NT2/D1 (cell line): ENCODE results near the gene CCDC137.

Experiments used
- DNase-seq: peaks from one replicate; pipeline ENCODE4 v3.0.0-alpha.2; 2011; ENCODE audit warnings: low read depth, low spot score
- H3K27me3 ChIP-seq: 2 replicates; pipeline ENCODE4 v1.6.0; 2011; ENCODE audit warnings: mild to moderate bottlenecking; ENCODE audit not compliant: insufficient read length, insufficient read depth
- H3K36me3 ChIP-seq: 2 replicates; pipeline ENCODE4 v1.6.1; 2011; ENCODE audit warnings: mild to moderate bottlenecking, low read length, mixed read lengths; ENCODE audit not compliant: insufficient read depth, insufficient read length
- H3K4me1 ChIP-seq: 2 replicates; pipeline ENCODE4 v1.5.1; 2011; ENCODE audit not compliant: insufficient read depth, insufficient read length
- H3K4me3 ChIP-seq: 2 replicates; pipeline ENCODE4 v1.5.1; 2011; ENCODE audit warnings: low read depth; ENCODE audit not compliant: insufficient read length
- H3K9ac ChIP-seq: 2 replicates; pipeline ENCODE4 v1.6.0; 2011; ENCODE audit warnings: low read depth; ENCODE audit not compliant: insufficient read length
- H3K9me3 ChIP-seq: 2 replicates; pipeline ENCODE4 v1.5.1; 2011; ENCODE audit warnings: mild to moderate bottlenecking, low read length; ENCODE audit not compliant: insufficient read depth
- SUZ12 ChIP-seq: IDR thresholded peaks from 2 replicates; pipeline ENCODE4 v1.6.1; 2011; ENCODE audit not compliant: insufficient read length, insufficient read depth; ENCODE audit errors: extremely low read depth
- YY1 ChIP-seq: IDR thresholded peaks from 2 replicates; pipeline ENCODE4 v1.6.1; 2011; ENCODE audit not compliant: insufficient read length, insufficient read depth
- ZNF274 ChIP-seq: IDR thresholded peaks from 2 replicates; pipeline ENCODE4 v1.6.1; 2011; ENCODE audit warnings: mild to moderate bottlenecking, low read depth, low read length

Gene CCDC137

DNA sequence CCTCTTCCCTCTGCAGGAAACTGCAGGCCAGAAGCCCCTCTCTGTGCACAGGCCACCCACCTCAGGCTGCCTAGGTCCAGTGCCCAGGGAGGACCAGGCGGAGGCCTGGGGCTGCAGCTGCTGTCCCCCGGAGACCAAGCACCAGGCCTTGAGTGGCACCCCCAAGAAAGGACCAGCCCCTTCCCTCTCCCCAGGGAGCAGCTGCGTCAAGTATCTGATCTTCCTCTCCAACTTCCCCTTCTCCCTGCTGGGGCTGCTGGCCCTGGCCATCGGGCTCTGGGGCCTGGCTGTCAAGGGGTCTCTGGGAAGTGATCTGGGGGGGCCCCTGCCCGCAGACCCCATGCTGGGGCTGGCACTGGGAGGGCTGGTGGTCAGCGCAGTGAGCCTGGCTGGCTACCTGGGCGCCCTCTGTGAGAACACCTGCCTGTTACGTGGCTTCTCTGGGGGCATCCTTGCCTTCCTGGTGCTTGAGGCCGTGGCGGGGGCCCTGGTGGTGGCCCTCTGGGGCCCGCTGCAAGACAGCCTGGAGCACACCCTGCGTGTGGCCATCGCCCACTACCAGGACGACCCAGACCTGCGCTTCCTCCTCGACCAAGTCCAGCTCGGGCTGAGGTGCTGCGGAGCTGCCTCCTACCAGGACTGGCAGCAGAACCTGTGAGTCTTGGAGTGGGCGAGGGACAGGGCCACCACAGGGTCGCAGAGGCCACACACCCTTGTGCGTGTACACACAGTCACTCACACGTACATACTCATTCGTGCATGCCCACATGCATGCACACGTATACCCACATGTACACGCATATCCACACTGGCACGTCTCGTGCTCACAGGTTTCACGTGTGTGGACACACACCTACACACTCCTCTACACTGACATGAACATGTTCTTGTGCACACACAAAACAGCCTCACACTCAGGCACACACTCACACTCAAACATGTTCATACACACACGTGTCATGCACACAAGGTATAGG, 21.3 kb upstream of the CCDC137 start:
- Histone ChIP-seq H3K36me3 (no peaks in the 10 kb centered on the region), H3K27me3 (peaks cover 15% of the 10 kb centered on the region), H3K4me1 (peaks cover 20% of the 10 kb centered on the region), H3K4me3 (no peak overlapping the region), H3K9me3 (no peaks in the 10 kb centered on the region), H3K9ac (no peak overlapping the region)
- no peak for TF ChIP-seq SUZ12
- TF ChIP-seq YY1 = no peak
- no peak for TF ChIP-seq ZNF274
- DNase-seq = no peak

- TF ChIP-seq YY1 (no peak), SUZ12 (no peak), ZNF274 (no peak)
- no peak for DNase-seq
- H3K9me3 ChIP-seq = no peaks in the 10 kb centered on the region
- peak overlapping the region; percentile 53 for H3K9ac ChIP-seq
- H3K36me3 ChIP-seq = no peaks in the 10 kb centered on the region
- H3K4me1 ChIP-seq = peaks cover 35% of the 10 kb centered on the region
- peaks cover 15% of the 10 kb centered on the region for H3K27me3 ChIP-seq
- H3K4me3 ChIP-seq = no peak overlapping the region
These were observed 19.5 kb upstream of the CCDC137 start for GRCh38 chr17:81646869-81647600.

DNA sequence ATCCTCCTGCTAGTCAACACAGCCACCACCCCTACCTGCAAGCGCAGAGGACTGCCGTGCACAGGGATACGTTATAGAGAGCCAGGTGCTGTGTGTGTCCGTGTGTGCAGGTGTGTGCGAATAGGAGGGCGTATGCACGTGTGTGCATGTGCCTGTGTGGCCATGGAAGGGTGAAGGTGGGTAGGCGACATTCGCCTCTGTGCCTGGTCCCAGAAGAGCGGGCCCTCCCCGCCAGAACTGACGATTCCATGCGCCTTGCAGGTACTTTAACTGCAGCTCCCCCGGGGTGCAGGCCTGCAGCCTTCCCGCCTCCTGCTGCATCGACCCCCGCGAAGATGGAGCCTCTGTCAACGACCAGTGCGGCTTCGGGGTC, 18.9 kb upstream of the CCDC137 start:
- peak overlapping the region; percentile 27 for H3K4me3 ChIP-seq
- no peak for TF ChIP-seq ZNF274
- no peak for TF ChIP-seq YY1
- TF ChIP-seq SUZ12 = no peak
- no peak for DNase-seq
- peaks cover 15% of the 10 kb centered on the region for H3K27me3 ChIP-seq
- H3K9ac ChIP-seq = peak overlapping the region; percentile 53
- H3K4me1 ChIP-seq = peaks cover 30% of the 10 kb centered on the region
- no peaks in the 10 kb centered on the region for H3K36me3 ChIP-seq
- no peaks in the 10 kb centered on the region for H3K9me3 ChIP-seq

DNA sequence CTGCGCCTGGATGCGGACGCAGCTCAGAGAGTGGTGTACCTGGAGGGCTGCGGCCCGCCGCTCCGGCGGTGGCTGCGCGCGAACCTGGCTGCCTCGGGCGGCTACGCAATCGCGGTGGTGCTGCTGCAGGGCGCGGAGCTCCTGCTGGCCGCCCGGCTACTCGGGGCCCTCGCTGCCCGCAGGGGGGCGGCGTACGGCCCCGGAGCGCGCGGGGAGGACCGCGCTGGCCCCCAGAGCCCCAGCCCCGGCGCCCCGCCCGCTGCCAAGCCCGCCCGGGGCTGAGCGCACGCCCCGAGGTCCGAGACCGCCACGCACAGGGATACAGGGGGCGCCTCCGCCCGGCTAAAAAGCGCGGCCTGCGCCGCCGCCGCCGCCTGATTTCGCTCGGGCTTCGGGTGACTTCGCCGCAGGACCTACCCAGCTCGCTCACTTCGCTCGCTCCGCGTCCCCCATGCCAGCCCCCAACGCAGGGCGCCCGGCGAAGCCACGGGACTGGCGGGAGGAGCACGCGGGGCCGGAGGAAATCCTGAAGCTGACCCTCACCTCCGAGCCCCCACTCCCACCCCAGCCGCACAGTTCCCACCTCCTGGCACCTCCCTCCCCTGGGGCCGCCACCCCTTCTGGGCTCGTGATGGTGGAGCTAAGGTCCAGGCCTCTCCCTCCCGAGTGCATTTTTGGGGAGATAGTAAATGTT, 18.4 kb upstream of the CCDC137 start:
- Histone ChIP-seq H3K9ac (peak overlapping the region; percentile 53), H3K4me3 (peak overlapping the region; percentile 27), H3K27me3 (peaks cover 15% of the 10 kb centered on the region), H3K4me1 (peaks cover 31% of the 10 kb centered on the region), H3K36me3 (no peaks in the 10 kb centered on the region), H3K9me3 (no peaks in the 10 kb centered on the region)
- TF ChIP-seq YY1 = no peak
- TF ChIP-seq SUZ12 = no peak
- TF ChIP-seq ZNF274 = no peak
- no peak for DNase-seq

DNA sequence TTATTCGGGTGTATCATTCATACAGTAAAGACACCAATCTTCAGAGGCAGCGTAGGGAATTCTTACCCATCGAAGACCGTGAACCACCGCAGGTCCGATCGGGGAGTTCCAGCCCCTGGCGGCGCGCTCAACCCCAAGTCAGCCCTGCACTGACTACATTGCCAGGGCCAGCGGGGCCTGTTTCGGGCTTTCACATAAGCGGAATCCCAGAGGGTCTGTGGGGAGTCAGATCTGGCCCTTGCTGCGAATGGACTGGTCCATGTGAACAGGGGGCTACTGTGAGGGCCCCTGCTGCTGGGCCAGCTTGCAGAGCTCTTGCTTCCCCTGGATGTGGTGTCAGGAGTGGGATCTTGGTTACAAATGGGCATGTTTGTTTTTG, 17.8 kb upstream of the CCDC137 start:
- no peak for TF ChIP-seq ZNF274
- TF ChIP-seq SUZ12 = no peak
- TF ChIP-seq YY1 = no peak
- peaks cover 15% of the 10 kb centered on the region for H3K27me3 ChIP-seq
- H3K9ac ChIP-seq = peak overlapping the region; percentile 53
- DNase-seq = no peak
- no peaks in the 10 kb centered on the region for H3K9me3 ChIP-seq
- peaks cover 33% of the 10 kb centered on the region for H3K4me1 ChIP-seq
- H3K4me3 ChIP-seq = peak overlapping the region; percentile 12
- no peaks in the 10 kb centered on the region for H3K36me3 ChIP-seq

DNA sequence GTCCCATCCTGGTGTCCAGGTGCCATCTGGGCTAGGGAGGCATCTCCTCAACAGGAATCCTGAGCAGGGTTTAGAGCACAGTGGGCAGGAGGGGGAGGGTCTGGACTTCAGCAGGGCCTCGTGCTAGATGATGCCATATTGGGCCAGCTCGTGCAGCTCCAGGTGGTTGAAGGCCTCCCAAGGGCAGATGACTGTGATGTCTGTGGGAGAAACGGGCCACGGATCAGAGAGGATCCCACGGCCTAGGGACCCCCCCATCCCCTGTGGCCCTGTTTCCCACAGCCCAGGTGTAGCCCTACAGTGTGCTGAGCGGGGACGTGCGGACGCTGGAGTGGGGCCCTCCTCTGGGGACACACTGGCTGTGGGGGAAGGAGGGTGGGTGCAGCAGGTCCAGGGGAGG, 15.6 kb upstream of the CCDC137 start:
- DNase-seq = no peak
- Histone ChIP-seq H3K9me3 (no peaks in the 10 kb centered on the region), H3K27me3 (peaks cover 15% of the 10 kb centered on the region), H3K36me3 (no peaks in the 10 kb centered on the region), H3K9ac (peak overlapping the region; percentile 26), H3K4me1 (peaks cover 41% of the 10 kb centered on the region), H3K4me3 (no peak overlapping the region)
- TF ChIP-seq SUZ12 (no peak), ZNF274 (no peak), YY1 (no peak)

DNA sequence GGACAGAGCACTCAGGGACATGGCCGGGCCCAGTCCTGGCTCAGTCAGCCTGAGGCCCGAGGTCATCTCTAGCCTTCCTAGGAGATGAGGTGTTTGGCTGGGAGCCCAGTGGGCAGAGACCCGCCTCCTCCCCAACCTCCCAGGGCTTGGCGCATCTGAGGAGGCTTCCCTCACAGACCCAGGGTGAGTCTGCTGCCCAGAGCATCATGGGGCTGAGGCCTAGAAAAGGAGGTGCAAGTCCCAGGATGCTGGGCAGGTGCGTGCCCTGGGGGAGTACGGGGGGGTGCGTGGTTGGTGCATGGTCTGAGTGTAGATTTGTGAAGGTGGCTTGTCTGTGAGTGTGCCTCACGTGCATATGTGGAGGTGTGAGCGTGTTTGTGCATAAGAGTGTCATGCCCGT, 14.8 kb upstream of the CCDC137 start:
- no peak for DNase-seq
- peaks cover 15% of the 10 kb centered on the region for H3K27me3 ChIP-seq
- no peak overlapping the region for H3K4me3 ChIP-seq
- TF ChIP-seq ZNF274 (no peak), SUZ12 (no peak), YY1 (no peak)
- no peaks in the 10 kb centered on the region for H3K9me3 ChIP-seq
- peak overlapping the region; percentile 6 for H3K9ac ChIP-seq
- no peaks in the 10 kb centered on the region for H3K36me3 ChIP-seq
- peaks cover 47% of the 10 kb centered on the region for H3K4me1 ChIP-seq
